ENCODE results near the gene ROR2. TPM values are rescaled to one million over a fixed set of nuclear protein-coding genes. Genes with fewer than 3 reads are reported as not detected.

The ROR2 gene
- total RNA-seq, 1 experiment from 2014 or later: 0.84 TPM

DNA sequence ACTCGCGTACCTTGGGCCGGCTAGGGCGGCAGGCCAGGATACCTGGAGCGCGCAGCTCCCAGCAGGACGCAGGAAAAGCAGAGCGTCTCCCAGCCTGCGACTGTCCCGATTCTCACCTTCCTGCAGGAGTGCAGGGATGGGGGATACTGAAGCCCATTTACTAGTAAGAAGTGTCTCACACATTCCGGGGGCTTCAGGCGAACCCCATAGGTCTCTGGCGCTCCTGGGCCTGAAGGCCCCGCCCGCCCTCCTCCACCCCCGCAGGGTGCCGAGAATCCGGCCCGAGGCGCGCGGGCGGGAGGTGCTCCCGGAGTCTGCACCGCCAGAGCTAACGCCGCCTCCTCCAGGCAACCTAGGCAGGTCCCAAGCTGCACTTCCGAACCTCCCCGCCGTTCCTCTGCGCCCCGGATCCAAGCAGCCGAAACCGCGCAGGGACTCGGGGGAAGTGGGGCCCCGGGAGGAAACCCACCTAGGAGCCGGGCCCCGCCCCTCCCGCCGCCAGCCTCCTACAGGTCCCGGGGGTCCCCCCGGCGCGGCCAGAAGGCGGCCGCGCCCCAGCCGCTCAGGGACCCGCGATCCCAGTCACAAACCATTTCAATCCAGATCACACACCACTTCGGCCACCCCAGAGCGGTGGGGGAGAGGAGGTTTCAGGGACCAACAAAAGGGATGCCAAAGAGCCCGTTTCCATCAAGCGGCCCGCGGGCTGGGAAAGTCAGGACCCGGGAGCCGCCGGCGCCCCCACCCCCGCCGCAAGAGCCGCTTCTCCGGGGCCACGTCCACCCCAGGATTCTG lies 1.2 kb downstream of the ROR2 start:
- Mint-ChIP-seq H3K9me3 (ENCODE audit: unreplicated experiment) (peaks cover 8% of the 10 kb centered on the region), H3K27ac (ENCODE audit: low read depth, unreplicated experiment) (no peak overlapping the region), H3K27me3 (ENCODE audit: insufficient read depth, unreplicated experiment) (peaks cover 18% of the 10 kb centered on the region), H3K4me3 (ENCODE audit: unreplicated experiment) (peak overlapping the region; percentile 62), H3K4me1 (ENCODE audit: insufficient read depth, unreplicated experiment) (no peaks in the 10 kb centered on the region), H3K36me3 (ENCODE audit: insufficient read depth, unreplicated experiment) (no peaks in the 10 kb centered on the region)
- CTCF ChIA-PET: interaction anchor here (0.6 to 1.2 kb wide), 6 partner anchors 12 to 1056 kb away, joined by 3 to 5 read pairs (median 3); no protein-coding TSS in a partner anchor
- no TSS peak for BruUV-seq (replicated peaks)
- TF ChIP-seq, protein P1, sequence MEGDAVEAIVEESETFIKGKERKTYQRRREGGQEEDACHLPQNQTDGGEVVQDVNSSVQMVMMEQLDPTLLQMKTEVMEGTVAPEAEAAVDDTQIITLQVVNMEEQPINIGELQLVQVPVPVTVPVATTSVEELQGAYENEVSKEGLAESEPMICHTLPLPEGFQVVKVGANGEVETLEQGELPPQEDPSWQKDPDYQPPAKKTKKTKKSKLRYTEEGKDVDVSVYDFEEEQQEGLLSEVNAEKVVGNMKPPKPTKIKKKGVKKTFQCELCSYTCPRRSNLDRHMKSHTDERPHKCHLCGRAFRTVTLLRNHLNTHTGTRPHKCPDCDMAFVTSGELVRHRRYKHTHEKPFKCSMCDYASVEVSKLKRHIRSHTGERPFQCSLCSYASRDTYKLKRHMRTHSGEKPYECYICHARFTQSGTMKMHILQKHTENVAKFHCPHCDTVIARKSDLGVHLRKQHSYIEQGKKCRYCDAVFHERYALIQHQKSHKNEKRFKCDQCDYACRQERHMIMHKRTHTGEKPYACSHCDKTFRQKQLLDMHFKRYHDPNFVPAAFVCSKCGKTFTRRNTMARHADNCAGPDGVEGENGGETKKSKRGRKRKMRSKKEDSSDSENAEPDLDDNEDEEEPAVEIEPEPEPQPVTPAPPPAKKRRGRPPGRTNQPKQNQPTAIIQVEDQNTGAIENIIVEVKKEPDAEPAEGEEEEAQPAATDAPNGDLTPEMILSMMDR (IDR thresholded peaks at IDR 0.05; ENCODE audit: unreplicated experiment): peak; percentile 11
- POLR2A ChIA-PET: interaction anchor here (1.0 kb wide), 2 partner anchors 28 to 646 kb away, joined by 3 read pairs; no protein-coding TSS in a partner anchor
- intact Hi-C loops (cut with micrococcal nuclease): no loop called here
- peak; percentile 62 for DNase-seq (ENCODE audit: unreplicated experiment)

DNA sequence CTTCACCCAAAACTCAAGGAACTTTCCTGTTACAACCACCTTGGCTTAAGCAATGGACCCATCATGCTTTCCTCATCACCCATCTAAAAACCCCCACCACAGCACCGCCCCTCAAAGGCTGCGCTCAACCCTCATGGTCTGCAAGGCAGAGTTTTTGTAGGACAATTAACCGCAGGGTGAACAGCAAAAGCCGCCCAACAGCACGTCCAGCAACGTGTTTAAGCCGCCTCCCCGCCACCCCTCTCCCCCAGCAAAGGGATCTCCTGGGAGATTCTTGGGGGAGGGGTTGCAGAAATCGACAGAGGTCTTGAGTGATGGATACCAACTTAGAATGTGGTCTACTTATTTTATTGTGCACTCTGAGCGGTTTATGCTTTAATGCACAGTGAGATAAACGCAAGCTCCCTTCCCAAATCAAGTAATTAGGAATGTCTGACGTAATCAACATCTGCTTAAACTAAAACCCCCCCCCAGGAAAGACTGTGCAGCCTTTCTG lies 1.9 kb downstream of the ROR2 start:
- TF ChIP-seq, protein P1 (IDR thresholded peaks at IDR 0.05; ENCODE audit: unreplicated experiment): no peak
- CTCF ChIA-PET: interaction anchor here (0.6 to 1.2 kb wide), 5 partner anchors 16 to 1057 kb away, joined by 3 to 5 read pairs (median 3); no protein-coding TSS in a partner anchor
- H3K4me1 Mint-ChIP-seq (ENCODE audit: insufficient read depth, unreplicated experiment): no peaks in the 10 kb centered on the region
- H3K36me3 Mint-ChIP-seq (ENCODE audit: insufficient read depth, unreplicated experiment): no peaks in the 10 kb centered on the region
- intact Hi-C loops (cut with micrococcal nuclease): no loop called here
- H3K4me3 Mint-ChIP-seq (ENCODE audit: unreplicated experiment): peak overlapping the region; percentile 62
- DNase-seq (ENCODE audit: unreplicated experiment): no peak
- BruUV-seq (replicated peaks): no TSS peak
- no peak overlapping the region for H3K27ac Mint-ChIP-seq (ENCODE audit: low read depth, unreplicated experiment)
- POLR2A ChIA-PET: interaction anchor here (1.0 kb wide), 2 partner anchors 29 to 645 kb away, joined by 3 read pairs; no protein-coding TSS in a partner anchor
- peaks cover 8% of the 10 kb centered on the region for H3K9me3 Mint-ChIP-seq (ENCODE audit: unreplicated experiment)
- H3K27me3 Mint-ChIP-seq (ENCODE audit: insufficient read depth, unreplicated experiment): peaks cover 16% of the 10 kb centered on the region

DNA sequence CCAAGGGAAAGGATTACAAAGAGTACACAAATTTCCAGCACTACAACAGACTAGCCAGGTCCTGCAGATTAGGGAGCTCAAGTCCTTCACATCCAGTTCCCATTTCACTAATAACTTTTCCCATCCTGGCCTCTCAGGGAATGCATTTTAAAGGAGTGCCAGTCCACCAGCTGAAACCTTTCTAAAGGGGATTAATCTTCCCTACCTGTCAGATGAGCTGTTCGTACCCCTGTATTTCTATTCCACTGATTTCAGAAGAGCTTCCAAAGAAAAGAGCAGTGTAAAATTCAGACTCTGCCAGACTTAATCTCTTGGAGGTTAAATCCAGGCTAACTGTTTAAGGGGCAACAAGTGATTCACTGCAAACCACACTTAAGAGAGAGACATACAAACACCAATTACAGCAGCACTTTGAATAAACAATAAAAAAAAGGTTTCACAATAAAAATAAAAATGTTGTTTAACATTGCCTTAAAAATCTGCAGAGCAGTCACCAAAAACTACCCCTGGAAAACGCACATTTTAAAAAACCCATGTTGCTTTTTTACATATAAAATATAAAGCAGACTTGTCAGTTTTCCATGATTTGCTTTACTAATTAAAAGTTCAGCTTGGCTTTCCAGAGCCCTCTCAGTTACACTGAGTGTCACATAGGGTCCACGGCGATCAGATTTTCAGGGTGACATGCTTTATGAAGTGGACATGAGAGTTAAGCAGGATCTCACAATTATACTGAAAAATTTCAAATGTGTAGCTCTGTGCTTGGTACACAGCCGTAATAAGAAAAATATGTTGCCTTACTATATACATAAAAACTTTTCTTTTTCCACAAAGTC lies 3.2 kb downstream of the ROR2 start:
- intact Hi-C loops (cut with micrococcal nuclease): no loop called here
- Mint-ChIP-seq H3K4me1 (ENCODE audit: insufficient read depth, unreplicated experiment) (no peaks in the 10 kb centered on the region), H3K4me3 (ENCODE audit: unreplicated experiment) (no peak overlapping the region), H3K9me3 (ENCODE audit: unreplicated experiment) (no peaks in the 10 kb centered on the region), H3K27me3 (ENCODE audit: insufficient read depth, unreplicated experiment) (peaks cover 16% of the 10 kb centered on the region), H3K27ac (ENCODE audit: low read depth, unreplicated experiment) (no peak overlapping the region), H3K36me3 (ENCODE audit: insufficient read depth, unreplicated experiment) (no peaks in the 10 kb centered on the region)
- CTCF ChIA-PET: no interaction called here
- BruUV-seq (replicated peaks): no TSS peak
- POLR2A ChIA-PET: no interaction called here
- DNase-seq (ENCODE audit: unreplicated experiment): no peak
- TF ChIP-seq, protein P1 (IDR thresholded peaks at IDR 0.05; ENCODE audit: unreplicated experiment): no peak

DNA sequence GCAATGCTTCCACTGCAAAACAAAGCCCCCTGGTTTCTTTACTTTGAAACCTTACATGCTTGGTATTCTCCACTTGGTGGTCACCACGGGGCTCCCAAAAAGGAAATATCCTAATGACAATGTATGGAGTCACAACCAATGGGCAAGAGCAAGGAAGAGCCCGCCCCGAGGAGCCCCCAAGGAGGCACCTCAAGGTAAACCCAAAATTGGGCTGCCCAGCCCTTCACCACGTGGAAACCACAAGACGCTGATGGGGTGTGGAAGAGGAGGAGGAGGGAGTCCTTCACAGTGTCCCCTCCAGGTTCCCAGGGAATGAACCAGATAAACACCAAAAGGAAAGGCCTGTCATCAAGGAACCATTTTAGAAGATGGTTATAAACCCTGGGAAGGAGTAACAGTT lies 3.8 kb downstream of the ROR2 start:
- POLR2A ChIA-PET: interaction anchor here (1.0 kb wide), 1 partner anchor 8 kb away, joined by 3 read pairs; no protein-coding TSS in a partner anchor
- intact Hi-C loops (cut with micrococcal nuclease): no loop called here

More for the DNA sequence above, 3.8 kb downstream of the ROR2 start:
- TF ChIP-seq, protein P1 (IDR thresholded peaks at IDR 0.05; ENCODE audit: unreplicated experiment): no peak
- H3K27ac Mint-ChIP-seq (ENCODE audit: low read depth, unreplicated experiment): no peak overlapping the region
- no TSS peak for BruUV-seq (replicated peaks)
- H3K27me3 Mint-ChIP-seq (ENCODE audit: insufficient read depth, unreplicated experiment): peaks cover 16% of the 10 kb centered on the region
- H3K4me1 Mint-ChIP-seq (ENCODE audit: insufficient read depth, unreplicated experiment): no peaks in the 10 kb centered on the region
- H3K4me3 Mint-ChIP-seq (ENCODE audit: unreplicated experiment): no peak overlapping the region
- H3K9me3 Mint-ChIP-seq (ENCODE audit: unreplicated experiment): no peaks in the 10 kb centered on the region
- H3K36me3 Mint-ChIP-seq (ENCODE audit: insufficient read depth, unreplicated experiment): no peaks in the 10 kb centered on the region
- no peak for DNase-seq (ENCODE audit: unreplicated experiment)
- CTCF ChIA-PET: no interaction called here
